ENCODE data around the gene SEPTIN2.

GRCh38 chr2:241272303-241273209 lies 43.2 kb upstream of the SEPTIN2 start:
- no peak for TF ChIP-seq ZNF274 (IDR thresholded peaks at IDR 0.05; ENCODE audit: low read depth, low read length)
- no peak for TF ChIP-seq YY1 (IDR thresholded peaks at IDR 0.05; ENCODE audit: insufficient read depth, insufficient read length)

Measured in NT2/D1 (cell line).